HG02588 (cell line): ENCODE results near the gene ABCC3.
"Not testable (repeated sequence)": the region's sequence is repeated elsewhere in the genome, so short reads cannot be mapped to it uniquely, and the experiment has no call there.

Source experiments
- ATAC-seq: cut with Tn5 transposase; IDR thresholded peaks from one replicate; pipeline ENCODE4 v1.9.1; 2021; ENCODE audit warnings: mild to moderate bottlenecking, moderate library complexity; ENCODE audit not compliant: unreplicated experiment

Gene ABCC3

DNA sequence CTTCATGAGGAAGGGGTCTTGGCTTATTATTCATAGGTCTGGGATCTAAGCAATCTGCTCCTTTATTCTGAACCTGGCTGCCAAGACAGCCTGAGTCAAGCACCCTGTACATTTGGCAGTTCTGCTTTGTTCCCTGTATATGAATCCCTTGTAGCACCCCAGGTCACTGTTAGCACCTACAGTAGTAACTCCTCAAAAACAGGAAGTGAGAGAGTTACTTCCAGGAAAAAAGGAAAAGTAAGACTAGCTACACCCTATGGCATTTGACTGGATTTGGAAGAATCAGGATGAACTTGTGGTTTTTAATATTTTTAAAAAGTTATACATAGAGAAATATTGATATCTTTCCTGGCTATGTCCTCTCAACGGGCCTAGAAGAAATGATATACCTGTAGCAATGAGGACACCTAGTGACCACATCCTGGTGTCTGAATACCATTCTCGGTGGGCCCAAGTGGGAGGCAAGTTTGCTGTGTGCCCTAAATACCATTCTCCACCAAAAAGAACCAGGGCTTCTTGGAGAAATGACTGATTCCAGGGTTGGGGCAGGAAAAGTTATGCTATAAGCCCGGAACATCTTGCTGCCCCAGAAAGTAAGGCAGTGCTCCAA is 63.1 kb downstream of the ABCC3 start:
- ATAC-seq, result no peak

DNA sequence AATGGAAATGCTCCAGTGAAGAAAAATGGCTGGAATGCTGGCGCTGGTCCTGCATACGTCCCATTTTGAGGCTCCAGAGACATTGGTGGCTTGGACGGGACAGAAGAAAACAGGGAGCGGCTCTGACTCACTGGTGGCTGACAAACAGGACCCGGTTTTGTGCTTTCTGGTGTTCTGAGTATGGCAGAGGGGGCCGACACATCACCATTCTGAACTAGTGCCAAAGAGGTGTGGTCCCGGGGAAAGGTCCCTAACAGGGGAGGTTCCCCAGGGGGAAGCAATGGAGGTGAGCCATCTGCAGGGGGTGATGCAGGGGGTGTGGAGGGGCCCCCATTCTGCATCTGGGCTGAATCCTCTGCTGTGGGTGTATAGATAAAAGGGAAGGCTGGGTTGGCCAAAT is 64.7 kb downstream of the ABCC3 start:
- no peak for ATAC-seq

DNA sequence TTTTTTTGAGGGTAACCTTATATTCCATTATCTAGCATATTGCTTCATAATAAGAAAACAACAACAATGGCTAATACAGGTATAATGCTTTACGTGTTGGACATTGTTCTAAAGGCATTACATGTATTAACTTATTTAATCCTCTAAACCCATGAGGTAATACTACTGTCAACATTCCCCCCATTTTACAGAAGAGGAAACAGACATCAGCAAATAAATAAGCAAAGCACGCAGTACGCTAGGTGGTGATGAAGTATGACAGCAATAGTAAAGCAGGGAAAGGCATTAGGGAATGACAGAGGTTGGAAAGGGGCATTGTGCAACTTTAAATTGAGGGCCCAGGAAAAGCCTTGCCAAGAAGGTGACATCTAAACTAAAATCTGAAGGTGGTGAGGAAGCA is 68.5 kb downstream of the ABCC3 start:
- ATAC-seq, result no peak

DNA sequence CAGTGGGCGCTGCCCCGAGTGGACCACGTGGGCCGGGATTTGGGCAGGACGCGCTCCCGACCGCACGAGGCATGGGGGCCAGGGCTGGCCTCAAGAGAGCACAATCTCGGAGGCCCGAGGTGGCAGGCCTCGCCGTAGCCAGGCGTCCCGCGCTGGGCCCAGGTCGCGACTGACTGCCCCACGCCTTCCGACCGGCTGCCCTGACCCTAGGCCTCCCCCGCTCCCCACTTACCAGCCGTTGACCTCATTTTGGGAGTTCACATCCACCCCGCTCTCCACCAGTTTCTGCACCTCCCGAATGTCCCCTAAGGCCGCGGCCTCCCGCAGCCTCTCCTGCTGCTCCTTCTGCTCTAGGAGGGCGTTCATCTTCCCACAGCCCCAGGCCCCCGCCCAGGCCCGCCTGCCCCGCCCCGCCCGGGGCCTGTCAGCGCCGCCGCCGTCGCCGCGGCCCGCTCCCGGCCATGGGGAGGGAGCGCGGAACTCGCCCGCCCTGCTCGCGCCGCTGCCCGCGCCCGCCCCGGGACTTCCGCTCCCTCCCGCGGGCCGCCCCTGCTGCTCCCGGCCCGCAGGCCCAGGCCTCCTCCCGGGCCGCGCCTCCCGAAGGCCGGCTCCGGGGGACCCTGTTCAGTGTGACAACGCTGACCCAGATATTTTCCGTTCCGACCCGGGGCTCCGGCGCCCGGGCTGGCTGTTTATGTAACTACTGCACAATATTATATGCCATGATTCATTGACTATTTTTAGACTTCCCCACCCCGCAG is 72.8 kb downstream of the ABCC3 start, which contains the start of gene ANKRD40:
ANKRD40 (minus strand) TSS at position 626 of the 761 bp plus-strand sequence; CDS start at position 366, 260 bp downstream.
- peak; percentile 73 for ATAC-seq

DNA sequence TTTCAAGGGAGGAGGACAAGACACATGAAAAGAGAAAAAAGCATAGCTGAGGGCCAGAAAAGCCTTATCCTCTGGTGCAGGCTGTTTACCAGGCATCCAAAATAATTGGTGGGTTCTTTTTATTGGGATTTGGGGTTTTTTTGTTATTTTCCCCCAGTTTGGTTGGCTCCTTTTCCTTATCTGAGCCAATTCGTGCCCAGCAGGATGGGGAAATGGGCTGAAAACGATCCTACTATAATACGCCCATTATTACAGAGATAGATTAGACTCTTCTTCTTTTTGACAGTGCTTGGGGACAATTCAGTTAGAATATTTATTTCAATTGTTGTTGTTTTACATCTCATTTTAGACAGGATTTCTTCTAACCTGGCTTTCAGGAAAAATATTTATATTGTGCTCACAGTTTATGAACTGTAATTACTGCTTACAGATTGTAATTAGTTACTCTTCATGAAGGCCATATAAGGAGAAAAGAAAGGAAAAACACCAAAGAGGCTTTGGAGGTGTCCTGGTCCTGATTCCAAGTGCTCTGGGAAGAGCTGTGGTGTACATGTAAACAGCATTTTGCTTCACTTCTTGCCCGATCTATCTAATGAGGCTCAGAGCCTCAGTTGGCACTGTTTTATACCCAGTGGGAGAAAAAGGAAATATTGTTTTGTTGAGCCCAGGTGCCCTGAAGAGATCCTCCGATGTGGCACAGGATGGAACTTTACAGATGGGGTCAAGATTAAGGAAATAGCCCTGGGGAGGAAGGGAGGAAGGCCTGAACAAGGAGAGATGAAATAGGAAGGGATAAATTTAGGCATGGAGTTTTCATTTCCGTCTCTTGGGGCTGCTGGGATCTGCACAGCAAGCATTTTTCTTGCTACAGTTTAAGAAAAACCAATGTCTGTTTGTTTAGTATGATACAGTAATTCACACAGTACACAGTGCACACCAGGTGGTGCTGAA is 73.6 kb downstream of the ABCC3 start:
- no peak for ATAC-seq

- ATAC-seq, result not testable (repeated sequence)
Measured at GRCh38 chr17:50709053-50709452, 74.4 kb downstream of the ABCC3 start.

- no peak for ATAC-seq
Measured at GRCh38 chr17:50710025-50710424, 75.3 kb downstream of the ABCC3 start.

GRCh38 chr17:50710650-50711049 is 76.0 kb downstream of the ABCC3 start:
- no peak for ATAC-seq

DNA sequence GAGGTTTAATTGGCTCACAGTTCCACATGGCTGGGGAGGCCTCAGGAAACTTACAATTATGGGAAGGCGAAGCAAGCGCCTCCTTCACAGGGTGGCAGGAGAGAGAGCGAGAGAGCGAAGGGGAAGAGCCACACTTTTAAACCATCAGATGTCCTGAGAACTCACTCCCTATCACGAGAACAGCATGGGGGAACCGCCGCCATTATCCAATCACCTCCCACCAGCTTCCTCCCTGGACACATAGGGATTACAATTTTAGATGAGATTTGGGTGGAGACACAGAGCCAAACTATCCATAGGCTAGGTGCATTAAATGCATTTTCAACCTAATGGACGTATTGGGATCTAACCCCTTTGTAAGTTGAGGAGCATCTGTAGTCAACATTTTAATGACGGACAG is 78.0 kb downstream of the ABCC3 start:
- ATAC-seq, result no peak

DNA sequence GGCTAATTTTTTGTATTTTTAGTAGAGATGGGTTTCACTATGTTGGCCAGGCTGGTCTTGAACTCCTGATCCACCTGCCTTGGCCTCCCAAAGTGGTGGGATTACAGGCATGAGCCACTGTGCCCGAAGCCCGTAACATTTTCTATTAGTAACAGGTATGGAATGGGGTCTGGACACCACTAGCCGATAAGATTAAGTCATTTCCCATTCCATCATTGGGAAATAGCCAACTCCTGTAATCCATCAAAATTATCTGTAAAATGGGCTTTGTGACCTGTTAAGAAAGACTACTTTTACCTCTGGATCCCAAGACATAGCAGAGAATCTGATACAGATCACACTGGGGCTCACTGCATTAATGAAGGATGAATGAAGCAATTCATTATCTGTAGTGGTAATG is 80.8 kb downstream of the ABCC3 start:
- ATAC-seq, result no peak

DNA sequence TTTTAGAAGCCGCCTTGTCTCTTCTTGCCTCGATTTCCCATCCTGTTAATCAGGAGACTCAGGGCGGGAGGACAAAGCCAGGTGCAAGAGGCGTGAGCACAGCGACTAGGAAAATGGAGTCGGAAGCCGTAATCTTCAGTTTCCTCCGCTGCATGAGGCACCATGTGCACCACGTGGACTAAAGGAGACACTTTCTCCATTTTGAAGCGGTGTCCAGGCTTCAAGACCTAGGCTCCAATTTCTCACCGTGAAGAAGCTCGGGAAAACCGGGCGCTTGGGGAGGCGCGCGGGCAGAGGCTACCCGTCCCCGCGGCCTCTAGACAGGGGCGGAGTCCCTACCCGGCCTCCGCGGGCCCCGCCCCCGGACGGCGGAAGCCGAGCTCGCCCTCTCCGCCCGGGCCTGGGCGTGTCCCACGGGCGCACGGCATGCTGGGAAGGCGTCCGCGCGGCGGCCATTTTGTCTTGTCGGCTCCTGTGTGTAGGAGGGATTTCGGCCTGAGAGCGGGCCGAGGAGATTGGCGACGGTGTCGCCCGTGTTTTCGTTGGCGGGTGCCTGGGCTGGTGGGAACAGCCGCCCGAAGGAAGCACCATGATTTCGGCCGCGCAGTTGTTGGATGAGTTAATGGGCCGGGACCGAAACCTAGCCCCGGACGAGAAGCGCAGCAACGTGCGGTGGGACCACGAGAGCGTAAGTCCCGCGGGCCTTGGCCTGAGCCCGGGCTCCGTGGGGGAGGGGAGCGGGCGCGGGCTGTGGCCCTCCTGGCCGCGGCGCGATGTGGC is 84.7 kb downstream of the ABCC3 start, which contains the start of gene LUC7L3:
LUC7L3 (plus strand) TSS at position 460 of the 780 bp plus-strand sequence; CDS start at position 590, 130 bp downstream.
- ATAC-seq, result peak; percentile 92

- no peak for ATAC-seq
Measured at GRCh38 chr17:50719924-50720794, 85.5 kb downstream of the ABCC3 start.

DNA sequence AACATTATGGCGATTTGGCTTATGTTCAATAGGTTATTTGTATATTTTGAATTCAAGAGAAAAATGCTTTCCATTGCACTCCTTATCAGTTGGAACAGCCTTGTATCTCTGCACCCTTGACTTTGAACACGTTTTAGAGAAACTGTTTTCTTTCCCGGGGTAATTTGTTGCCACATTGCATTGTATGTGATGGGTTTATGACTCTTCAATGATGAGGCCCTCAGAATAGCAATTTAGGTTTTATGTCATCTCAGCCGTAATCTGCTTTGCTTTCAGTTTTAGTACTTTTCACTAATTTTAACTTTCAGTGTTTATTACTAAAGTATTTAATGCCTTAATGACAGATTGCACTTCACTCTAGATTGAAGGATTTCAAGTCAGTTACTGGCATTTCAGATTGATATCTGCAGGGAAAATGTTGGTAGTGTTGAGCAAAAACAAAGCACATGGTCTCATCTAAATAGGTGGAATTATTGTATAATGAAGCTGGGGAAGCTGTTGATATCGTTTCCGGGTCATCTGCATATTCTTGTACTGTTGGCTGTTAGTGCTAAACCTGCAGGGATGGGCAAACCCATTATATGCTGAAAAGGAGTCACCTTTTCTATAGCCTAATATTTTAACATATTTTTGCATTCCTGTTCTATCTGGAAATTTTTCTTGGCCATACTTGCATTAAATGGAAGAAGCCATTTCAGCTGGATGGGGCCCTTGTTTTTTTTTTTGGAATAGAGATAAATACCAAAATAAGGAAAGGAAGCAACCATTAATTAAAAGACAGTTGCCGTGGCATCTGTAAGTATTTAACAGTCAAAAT is 86.7 kb downstream of the ABCC3 start:
- ATAC-seq, result no peak

GRCh38 chr17:50722746-50723145 is 88.1 kb downstream of the ABCC3 start:
- ATAC-seq, result no peak

- ATAC-seq, result not testable (repeated sequence)
Measured at GRCh38 chr17:50724622-50725021, 89.9 kb downstream of the ABCC3 start.

- no peak for ATAC-seq
Measured at GRCh38 chr17:50725769-50726655, 91.3 kb downstream of the ABCC3 start.

DNA sequence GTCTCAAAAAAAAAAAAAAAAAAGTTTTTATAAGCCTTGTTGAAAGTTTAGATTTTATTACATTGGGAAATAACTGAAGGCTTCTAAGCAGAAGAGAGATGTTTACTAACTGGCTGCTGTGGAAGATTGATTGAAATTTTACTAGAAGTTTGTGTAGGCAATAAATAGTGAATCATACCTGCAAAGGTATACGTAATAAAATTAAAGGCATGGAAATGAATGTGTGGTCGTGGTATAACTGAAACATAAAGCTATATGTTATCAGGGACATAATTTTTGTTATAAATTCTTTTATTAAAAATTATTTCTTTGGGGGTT is 93.4 kb downstream of the ABCC3 start:
- ATAC-seq, result no peak
